Measurements from ENCODE around the gene ARID1B.

The ARID1B gene

DNA sequence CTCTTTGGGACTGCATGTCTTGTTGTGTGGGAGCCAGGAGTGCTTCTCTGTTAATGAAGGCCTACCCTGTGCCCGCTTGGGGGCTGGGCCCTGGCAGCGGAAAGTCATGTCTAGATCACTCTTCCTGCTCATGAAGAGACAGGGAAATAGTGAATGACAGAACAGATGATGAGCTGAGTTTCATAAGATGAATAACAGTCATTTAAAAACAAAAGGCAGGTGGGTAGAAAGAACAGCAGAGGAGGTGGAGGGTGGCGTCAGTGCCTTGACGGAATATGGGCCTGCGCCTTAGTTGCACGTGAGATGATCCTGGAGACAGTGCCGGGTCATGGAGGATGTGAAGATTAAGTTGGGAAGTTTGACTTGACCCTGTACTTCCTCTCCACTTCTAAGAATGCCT, 85.5 kb downstream of the ARID1B start:
- no peak overlapping the region for H3K4me3 ChIP-seq (ENCODE audit: low read depth, low read length)
- TF ChIP-seq, protein P1, sequence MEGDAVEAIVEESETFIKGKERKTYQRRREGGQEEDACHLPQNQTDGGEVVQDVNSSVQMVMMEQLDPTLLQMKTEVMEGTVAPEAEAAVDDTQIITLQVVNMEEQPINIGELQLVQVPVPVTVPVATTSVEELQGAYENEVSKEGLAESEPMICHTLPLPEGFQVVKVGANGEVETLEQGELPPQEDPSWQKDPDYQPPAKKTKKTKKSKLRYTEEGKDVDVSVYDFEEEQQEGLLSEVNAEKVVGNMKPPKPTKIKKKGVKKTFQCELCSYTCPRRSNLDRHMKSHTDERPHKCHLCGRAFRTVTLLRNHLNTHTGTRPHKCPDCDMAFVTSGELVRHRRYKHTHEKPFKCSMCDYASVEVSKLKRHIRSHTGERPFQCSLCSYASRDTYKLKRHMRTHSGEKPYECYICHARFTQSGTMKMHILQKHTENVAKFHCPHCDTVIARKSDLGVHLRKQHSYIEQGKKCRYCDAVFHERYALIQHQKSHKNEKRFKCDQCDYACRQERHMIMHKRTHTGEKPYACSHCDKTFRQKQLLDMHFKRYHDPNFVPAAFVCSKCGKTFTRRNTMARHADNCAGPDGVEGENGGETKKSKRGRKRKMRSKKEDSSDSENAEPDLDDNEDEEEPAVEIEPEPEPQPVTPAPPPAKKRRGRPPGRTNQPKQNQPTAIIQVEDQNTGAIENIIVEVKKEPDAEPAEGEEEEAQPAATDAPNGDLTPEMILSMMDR (conservative IDR thresholded peaks at IDR 0.05; ENCODE audit: low read depth, low read length), result no peak
- no peak for DNase-seq (ENCODE audit: low read depth)

DNA sequence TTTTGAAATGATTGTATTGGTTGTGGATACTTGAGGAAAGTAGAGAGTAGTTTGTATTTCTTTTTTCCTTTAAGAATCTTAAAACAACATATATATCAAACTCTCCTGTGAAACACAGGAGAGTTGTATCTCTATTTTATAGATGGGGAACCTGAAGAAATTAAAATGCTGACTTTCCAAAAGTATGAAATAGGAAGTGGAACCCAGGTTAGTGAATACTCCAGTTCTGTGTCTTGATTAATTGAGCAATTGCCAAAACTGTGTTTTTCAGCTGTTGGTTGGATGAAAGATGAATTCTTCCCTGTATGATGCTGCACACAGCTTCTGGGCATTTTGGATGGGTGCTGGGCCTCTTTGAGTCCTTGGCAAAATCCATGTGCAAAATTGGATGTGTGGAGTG, 86.3 kb downstream of the ARID1B start:
- TF ChIP-seq, protein P1 (conservative IDR thresholded peaks at IDR 0.05; ENCODE audit: low read depth, low read length), result no peak
- DNase-seq (ENCODE audit: low read depth), result no peak
- no peak overlapping the region for H3K4me3 ChIP-seq (ENCODE audit: low read depth, low read length)

DNA sequence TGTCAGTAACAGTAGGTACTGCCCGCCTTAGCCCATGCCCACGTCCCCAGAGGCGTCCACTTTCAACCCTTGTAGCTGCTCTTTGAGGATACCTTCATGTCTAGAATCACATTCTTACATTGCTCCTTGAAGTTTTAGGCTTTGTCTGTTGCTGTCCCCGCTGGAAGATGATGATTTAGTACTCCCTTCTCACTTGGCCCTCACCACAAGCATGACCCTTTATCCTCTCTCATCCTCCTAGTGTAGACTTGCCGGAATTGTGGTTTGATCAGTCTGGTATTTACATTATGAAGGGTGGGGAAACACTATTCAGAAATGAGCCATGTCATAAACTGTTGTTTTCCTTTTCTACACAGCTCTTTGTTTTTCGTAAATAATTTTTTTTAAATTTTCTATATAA, 87.4 kb downstream of the ARID1B start:
- no peak overlapping the region for H3K4me3 ChIP-seq (ENCODE audit: low read depth, low read length)
- peak; percentile 68 for DNase-seq (ENCODE audit: low read depth)
- TF ChIP-seq, protein P1 (conservative IDR thresholded peaks at IDR 0.05; ENCODE audit: low read depth, low read length), result no peak

DNA sequence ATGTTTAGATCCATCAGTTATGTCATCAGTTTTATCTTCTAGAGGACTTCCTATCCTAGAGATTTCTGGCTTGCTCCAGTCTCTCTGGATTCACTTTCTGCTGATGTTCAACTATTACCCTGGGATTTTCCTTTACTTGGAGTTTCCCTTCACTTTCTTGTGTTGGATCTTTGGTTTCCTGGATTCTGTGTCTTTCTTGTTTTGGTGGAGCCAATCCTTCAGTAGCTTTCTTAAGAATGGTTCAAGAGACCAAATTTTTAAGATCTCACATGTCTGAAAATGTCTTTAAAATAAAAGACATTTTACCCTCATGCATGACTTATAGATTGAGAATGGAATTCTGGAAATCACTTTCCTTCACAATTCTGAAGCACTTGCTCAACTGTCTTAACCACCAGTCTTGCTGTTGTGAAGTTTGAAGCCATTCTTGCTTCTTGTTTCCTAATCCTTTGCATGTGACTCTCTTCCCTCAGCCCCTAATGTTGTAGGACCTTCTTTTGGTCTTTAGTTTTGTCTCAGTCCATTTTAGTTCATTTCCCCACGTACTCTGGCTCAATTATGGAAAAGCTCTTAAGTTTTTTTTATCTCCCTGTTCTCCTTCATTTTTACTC, 87.9 kb downstream of the ARID1B start:
- DNase-seq (ENCODE audit: low read depth), result peak; percentile 67
- TF ChIP-seq, protein P1 (conservative IDR thresholded peaks at IDR 0.05; ENCODE audit: low read depth, low read length), result no peak
- no peak overlapping the region for H3K4me3 ChIP-seq (ENCODE audit: low read depth, low read length)

DNA sequence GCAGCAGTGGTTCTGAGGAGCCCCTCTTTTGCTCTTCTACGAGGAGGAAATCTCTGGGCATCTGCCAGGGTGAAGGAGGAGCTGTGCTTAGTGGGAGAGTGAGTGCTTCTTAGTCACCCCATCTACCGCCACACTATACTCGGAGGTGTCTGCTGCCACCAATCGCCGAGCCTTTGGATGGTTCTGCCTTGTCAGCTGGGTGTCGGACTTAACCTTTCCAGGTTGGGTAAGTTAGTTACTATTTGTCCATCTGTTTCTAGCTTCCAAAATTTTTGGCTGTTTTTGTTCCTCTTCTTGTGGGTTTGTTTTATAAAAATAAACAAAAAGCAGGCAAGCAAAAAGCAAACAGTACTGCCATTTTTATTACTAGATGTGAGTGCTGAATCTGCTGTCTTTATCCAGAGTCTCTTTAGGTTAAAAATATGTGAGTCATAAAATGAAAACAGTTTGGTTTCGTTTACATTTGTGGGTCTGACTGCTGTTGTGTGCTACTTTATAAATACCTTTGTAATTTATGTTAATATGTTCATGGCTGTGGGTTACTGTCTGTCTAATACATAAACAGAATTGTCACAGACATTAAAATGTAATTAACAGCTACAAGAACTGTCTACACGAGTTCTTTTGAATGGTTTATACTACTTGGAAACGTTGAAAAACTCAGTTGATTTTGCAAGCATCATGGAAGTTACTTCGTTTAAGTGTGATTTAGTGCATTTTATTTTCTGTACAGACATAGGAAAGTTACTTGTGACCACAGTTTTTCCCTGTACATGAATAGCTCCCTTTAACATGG, 89.2 kb downstream of the ARID1B start:
- no peak overlapping the region for H3K4me3 ChIP-seq (ENCODE audit: low read depth, low read length)
- peak; percentile 51 for DNase-seq (ENCODE audit: low read depth)
- TF ChIP-seq, protein P1 (conservative IDR thresholded peaks at IDR 0.05; ENCODE audit: low read depth, low read length), result no peak

DNA sequence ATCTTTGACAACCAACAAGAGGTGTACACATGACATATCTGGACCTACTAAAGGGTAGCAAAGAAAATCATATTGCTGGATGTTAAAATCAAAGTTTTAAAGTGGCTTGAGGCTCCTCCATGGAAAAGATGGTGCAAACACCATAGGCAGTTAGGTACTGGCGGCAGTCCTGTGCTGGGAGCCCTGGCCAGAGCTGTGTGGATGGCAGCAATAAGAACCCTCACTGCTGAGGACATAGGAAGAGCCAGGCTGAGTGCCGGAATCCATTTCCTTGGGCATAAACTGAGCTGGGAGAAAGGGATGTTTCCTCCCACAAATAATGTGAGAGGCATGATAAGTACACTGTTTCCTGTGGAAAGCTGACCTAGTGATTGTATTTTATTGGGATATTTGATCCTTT, 89.9 kb downstream of the ARID1B start:
- TF ChIP-seq, protein P1 (conservative IDR thresholded peaks at IDR 0.05; ENCODE audit: low read depth, low read length), result no peak
- H3K4me3 ChIP-seq (ENCODE audit: low read depth, low read length), result no peak overlapping the region
- DNase-seq (ENCODE audit: low read depth), result no peak

DNA sequence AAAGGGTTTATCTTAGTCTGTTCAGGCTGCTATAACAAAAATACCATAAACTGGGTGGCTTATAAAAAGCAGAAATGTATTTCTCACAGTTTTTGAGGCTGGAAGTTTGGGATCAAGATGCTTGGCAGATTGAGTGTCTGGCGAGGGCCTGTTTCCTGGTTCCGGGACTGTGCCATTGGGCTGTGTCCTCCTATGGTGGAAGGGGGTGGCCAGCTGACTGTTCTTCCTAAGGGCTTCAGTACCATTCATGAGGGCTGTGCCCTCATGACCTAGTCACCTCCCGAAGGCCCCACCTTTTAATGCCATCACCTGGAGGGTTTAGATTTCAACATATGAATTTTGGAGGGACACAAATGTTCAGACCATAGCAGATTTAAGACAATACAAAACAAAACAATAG, 91.2 kb downstream of the ARID1B start:
- no peak overlapping the region for H3K4me3 ChIP-seq (ENCODE audit: low read depth, low read length)
- TF ChIP-seq, protein P1 (conservative IDR thresholded peaks at IDR 0.05; ENCODE audit: low read depth, low read length), result no peak
- DNase-seq (ENCODE audit: low read depth), result no peak

Data from choroid plexus epithelial cell (primary cell).